Effector CD8-positive, alpha-beta T cell (primary cell): ENCODE results near the gene SOX8.

Experiments
- DNase-seq: peaks from one replicate; lab custom pipeline; 2025; lab: John Stamatoyannopoulos, UW

Gene SOX8

DNA sequence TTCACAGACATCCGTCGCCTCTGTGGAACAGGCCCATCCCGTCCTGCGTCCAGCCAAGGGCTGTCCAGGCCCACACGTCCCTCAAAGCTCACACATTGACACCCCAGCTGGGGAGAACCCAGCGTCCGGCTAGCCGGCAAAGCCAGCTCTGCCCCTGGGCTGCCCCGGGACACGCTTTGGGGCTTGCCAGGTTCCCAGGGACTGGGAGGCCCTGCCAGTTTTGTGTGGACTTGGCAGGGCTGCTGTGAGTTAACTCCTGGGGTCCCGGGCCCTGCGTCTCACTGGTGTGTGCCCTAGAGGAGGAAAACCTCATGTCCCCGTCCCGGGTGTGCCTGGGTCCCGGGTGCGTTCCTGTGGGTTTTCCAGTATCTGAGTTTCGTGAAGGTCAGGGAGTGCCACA, 6.3 kb downstream of the SOX8 start:
- no peak for DNase-seq

DNA sequence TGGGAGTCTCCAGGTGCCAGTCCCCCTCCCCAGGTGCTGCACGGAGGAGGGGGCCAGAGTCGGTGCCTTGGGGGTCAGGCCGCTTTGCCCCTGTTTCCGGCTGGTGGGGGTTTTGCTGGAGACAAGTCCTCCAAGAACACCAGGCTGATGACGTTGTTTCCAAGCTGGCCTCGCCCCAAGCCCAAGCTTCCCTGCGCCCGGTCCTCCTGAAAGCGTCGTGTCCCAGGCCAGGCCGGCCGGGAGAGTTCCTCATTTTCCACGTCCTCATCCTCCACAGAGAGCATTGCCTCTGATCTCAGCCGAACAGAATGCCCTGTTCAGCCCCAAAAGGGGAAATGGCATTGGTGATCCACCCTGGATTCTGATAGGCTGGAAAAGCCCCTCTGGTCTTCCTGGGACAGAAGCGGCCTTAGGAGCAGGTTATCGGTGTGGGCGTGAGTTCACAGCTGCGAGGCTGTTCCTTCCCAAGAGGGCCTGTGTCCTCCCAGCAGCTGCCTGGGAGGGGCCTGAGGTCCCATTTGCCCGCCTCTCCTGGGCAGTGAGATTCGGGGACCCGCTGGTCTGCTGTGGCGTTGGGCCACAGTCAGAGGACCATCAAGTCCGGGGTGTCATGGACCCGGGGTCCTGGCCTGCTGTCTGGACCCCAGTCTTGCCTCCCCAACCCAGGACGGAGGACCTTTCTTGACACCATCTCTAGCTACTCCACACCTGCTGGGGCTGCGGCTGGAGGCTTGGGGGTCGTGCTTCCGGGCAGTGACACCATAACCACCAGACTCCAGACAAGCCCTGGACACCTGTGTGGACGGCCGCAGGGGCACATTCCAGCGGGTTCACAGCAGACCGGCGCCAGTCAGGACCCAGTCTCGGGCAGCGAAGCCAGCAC, 7.1 kb downstream of the SOX8 start:
- no peak for DNase-seq

DNA sequence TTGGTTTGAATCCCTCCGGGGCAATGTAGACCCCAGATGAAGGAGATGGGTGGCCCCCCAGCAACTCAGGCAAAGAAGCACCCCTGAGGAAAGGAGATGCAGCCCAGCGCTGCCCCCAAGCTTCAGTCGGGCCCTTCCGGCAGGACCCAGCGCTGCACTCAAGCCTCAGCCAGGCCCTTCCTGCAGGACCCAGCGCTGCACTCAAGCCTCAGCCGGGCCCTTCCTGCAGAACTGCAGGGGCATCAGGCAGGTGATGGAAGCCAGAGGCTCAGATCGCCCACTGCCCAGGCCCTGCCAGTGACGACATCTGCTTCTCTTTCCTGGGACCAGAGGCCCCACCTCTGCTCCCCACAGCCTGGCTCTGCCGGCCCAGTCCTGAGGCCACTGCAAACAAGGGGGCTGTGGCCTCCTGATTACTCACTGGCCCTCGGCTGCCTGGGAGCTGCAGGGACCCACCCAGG, 7.8 kb downstream of the SOX8 start:
- DNase-seq, result no peak

DNA sequence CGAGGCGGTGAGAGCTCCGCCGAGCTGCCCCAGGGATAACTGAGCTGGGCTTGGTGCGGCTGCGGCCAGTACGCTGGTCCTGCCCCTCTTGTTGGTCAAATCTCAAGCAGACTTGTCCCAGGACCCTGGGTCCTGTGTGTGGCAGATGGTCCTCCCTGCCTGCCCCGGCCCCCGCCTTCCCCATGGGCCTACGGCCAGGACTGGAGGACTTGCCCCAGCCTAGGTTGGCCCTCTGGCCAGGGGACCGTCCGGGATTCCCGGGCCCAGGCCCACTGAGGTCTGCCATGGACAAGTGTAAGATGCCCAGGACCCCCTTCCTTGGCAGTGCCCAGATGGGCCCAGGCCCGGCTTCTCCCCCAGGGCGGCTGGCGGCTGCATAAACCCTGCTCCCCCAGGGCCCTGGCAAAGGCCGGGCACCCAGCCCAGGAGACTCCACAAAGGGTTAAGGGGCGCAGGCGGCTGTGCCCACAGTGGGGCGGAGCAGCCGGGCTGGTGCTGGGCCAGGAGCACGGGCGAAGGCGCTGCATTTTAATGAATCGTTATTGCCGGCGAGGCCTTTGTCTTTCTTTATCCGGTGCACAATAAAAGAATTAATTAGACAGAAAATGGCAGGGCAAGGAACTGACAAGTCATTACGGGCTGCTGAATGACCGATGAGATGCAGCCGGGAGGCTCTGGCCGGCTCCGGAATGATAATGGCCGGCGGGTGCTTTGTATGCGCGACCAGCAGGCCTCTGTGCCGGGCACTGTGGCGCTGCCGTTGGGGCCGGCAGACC, 9.1 kb downstream of the SOX8 start:
- DNase-seq, result no peak

DNA sequence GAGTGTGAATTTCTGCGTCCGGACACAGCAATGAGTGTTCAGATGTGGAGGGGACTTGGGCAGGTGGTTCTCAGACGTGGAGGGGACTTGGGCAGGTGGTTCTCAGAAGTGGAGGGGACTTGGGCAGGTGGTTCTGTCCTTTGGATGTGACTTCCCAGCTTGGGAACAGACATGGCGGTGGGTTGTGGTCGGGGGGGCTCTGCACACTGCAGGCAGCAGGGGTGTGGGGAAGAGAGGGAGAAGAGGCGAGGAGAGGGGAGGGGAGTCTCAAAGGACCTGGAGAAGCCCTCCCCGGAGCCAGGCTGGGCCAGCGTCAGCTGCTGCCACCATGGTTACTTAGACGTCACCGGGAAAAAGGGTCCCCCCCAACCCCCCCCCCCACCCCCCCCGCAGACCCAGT, 9.8 kb downstream of the SOX8 start:
- no peak for DNase-seq

DNA sequence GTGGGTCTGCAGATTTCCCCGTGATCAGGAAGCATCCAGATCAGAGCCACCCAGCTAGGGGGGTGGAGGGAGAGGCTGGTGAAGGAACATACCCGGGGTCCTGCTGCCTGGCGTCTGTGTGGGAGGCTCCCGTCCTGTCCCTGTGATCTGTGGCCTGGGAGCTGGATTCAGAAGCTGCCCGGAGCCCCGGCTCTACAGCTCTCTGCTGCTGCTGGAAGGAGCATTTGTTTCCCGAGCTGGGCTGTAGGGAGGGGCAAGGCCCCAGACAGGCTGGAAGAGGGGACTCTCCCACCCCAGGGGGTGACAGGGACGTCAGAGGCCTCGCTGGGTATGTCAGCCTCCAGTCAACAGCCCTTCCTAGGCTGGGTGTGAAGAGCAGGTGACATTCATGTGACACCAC, 10.2 kb downstream of the SOX8 start:
- DNase-seq, result no peak

DNA sequence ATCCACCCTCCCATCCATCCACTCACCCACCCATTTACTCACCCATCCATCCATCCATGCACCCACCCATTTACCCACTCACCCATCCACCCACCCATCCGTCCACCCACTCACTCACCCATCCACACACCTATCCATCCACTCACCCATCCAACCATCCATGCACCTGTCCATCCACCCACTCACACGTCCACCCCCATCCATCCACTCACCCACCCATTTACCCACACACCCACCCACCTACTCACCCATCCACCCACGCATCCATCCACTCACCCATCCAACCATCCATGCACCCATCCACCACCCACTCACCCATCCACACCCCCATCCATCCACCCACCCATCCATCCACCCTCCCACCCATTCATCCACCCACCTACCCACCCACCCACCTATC, 12.2 kb downstream of the SOX8 start:
- DNase-seq, result no peak

DNA sequence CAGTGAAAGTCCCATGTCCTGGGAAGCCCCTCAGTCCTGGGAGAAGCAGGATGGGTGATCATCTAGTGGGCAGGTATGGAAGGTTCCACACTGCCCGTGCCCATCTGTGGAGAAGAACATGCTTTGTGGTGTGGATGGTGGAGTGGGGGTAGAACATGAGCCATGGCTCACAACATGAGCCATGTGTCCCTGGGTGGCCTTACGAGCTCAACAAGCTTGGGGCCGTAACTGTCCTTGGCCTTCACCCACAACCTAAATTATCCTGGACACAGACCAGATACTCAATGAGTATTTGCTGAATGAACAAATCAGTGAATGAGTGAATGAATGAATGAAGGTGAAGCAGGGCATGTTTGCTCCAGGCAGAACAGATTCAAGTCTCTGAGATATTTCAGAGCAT, 13.5 kb downstream of the SOX8 start:
- no peak for DNase-seq

DNA sequence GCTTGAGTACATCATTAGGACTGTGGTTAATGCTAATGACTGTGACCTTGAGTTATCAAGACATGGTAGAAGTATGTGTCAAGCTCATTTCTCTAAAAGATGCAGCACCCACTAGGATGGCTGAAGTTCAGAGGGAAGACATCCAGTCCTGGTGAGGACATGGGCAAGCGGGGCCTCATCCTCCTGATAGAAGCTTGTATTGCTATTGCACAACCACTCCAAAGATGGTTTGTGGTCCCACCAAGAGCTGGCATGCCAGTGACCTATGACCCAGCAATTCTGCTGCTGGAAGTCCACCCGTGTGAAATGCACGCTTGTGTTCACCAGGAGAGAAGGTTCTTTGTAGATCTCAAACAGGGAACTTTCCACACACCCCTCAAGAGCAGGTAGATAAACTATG, 14.2 kb downstream of the SOX8 start:
- no peak for DNase-seq

DNA sequence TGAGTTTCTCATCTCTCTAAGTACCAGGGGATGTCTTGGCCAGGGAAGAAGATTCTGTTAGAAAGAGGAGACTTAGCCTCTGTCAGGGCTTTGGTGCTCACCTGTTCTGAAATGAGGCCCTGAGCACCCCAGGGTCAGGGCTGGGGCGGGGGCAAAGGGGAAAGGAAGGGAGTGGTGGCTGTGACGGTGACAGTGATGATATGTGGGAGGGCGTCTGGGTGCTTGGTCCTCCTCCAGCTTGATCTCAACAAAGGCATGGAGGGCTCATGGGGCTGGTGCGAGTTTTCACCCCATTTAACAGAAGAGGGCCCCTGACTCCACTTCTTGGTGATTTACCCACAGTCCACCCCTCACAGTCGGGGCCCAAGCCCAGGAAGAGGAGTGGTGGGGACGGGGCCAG, 15.1 kb downstream of the SOX8 start:
- no peak for DNase-seq

DNA sequence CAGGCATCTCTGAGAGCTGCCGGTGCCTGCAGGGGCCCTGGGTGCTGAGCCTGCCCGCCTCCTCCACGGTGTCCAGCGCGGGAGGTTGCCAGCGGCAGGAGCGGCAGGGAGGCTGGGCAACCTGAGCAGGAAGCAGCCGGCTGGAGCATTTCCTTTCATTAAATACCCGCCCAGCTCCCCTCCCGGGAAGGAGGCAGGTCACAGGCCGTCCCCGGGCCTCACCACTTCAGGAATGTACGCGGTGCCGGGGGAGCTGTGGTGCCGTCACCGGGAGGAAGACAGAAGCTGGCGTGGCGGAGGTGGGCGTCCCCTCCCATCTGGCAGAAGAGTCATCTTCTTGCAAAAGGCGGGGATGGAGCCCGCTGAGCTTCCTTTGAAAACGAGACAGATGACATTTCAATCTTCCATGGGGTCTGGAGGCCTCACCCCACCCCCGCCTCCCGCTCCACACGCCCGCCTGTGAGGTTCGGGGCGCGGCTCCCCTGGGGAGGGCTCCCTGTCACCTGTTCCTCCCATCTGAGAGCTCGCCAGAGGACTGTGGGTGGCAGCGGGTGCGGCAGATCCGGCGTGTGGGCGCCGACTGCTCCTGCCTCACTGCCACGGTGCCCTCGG, 16.0 kb downstream of the SOX8 start:
- peak; percentile 19 for DNase-seq

DNA sequence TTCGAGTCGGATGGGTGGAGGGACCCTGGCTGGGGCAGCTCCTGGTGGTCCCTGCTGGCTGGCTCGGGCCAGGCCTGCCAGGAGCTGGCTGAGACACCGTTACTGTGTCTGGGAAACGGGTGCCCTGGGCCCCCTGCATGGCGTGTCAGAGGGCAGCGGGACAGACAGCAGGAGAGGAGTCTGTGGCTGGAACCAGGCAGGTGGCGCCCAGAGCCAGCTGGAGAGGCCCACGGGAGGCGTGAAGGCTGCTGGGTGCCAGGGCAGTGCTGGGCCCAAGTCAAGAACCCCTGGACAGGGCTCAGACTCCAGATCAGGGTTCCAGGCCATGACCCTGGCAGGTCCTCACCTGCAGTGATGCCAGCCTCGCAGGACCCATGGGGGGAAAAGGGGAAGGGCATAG, 16.6 kb downstream of the SOX8 start:
- no peak for DNase-seq

DNA sequence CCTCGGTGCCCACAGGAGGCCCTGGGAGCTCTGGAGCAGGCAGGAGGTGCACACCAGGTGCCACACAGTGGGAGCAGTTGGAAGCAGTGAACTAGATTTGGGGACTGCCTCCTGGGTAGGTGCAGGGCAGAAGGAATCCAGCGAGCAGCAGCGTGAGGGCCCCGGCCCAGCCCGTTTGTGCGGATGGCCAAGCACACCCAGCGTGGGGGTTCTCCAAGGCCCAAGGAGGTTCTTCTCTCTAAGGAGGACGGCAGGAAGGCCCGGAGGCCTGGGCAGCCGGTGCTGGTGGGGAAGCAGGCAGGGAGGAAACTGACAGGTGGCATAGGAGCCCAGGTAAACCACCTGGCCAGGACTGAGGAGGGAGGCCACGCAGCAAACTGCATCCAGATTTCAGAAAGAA, 17.0 kb downstream of the SOX8 start:
- no peak for DNase-seq

DNA sequence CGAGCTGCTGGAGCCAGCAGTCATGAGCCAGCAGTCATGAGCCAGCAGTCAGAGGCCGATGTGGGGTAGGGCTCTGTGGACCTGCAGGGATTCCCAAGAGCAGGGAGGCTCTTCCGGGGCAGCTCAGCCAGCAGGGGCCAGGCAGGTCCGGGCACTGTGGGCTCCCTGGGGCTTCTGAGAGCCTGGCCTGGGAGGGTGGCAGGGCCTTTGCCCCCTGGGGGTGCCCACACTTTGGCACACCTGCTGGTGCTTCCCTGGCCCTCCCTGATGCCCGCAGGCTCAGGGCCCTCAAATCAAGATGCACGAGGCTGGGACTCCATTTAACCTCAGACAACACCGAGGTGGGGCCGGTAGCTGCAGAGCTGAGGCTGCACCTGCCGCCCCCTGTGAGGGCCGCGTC, 18.1 kb downstream of the SOX8 start:
- no peak for DNase-seq

DNA sequence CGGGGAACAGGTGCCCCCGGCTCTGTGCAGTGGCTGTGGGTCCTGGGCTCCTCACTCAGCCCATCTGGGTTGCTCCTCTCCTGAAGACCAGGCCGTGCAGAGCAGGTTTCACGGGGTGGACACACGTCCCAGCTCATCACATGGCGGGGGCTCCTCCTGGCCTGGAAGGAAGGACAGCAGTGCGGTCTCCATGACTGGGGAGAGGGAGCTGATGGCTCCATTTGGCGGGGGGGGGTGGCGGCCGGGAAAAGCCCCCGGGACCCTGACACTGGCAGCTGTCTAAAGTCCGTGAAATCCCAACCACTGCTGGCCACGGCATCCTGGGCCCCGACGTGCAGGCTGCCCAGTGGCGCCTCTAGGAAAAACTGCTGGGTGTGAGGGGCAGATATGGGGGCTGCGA, 19.0 kb downstream of the SOX8 start:
- no peak for DNase-seq

DNA sequence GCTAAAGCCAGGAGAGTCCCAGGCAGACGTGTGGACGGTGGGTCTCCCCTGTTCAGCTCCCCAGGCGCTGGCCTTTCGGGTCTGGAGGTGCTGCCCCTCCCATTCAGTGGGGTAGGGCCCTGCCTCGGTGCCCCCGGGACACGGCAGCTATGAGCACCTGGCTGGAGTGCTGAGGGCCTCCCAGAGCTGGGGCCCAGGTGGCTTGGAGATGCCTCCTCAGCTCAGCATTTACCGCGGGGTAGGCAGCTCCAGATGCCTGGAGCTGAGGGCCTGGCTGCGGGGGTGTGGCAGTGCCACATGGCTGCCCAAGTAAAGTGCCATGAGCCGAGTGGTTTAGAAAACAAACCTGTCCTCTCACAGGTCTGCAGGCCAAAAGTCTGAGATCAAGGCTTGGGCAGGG, 19.5 kb downstream of the SOX8 start:
- no peak for DNase-seq

DNA sequence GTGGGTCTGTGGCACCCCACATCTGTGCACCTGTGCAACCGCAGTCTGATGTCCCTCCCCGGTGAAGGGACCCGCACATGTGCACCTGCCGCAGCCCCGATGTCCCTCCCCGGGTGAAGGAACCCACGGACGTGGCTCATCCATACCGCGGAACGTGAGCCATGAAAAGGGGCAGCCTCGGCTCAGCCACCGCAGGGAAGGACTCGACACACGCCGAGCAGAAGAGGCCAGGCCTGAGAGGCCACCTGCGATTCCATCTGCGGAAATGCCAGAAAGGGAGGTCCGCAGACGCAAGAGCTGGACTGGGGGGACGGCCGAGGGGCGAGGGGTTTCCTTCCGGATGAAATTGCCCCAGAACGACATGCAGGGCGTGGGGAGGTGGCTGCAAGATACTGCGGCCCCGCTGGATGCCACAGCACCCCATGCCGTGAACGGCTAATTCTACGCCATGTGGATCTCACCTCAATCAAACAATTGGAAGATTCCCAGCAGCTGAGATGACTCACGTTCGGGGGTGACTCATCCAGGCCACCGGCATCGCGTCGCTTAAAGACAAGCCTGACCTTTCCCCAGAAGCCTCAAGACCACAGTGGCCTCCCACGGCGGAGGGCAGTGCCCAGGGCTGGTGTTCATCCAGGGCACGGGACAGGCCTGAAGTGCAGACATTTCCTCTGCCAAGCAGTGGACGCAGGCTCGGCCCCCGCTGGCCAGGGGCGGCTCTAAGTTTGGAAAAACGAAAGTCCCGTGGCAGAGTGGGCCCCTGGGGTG, 21.0 kb downstream of the SOX8 start:
- DNase-seq, result no peak

DNA sequence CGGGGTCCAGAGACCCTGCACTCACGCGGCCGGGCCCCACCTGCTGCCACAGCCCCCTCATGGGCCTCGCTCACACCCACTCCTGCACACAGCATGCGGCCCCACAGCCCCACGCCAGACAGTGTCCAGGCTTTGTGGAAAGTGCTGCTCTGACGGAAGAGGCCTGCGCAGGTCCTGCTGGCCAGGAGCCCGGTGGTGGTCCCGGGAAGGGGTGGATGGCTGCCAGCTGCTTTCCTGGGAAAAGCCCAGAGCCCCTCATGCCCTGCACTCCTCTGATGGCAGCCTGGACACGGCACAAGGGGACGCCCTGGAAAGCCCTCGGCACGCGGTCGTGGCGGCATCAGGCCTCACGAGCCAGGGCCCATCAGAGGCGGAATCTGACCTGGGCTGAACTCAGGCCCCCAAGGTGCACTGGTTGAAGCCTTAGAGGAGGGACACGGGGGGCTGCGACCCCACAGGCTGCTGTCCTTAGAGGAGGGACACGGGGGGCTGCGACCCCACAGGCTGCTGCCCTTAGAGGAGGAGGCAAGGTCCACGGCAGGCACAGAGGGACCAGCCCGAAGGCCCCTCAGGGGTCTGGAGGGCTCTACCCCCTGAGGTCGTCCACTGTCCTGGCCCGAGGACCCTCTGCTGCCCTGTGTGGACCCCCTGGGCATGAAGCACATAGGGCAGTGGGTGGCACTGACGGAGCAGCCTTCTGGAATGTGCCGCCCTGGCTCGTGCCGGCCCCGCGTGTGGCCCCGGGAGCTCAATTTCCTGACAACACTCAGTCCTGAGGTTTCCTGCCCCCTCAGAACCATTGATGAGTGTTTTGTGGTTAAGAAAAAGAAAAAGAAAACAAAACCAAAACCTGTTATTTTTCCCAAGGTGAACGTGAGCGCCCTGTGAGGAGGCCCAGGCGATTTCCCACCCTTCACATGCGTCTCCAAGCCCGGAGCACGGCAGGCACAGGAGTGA, 22.1 kb downstream of the SOX8 start:
- DNase-seq, result no peak

DNA sequence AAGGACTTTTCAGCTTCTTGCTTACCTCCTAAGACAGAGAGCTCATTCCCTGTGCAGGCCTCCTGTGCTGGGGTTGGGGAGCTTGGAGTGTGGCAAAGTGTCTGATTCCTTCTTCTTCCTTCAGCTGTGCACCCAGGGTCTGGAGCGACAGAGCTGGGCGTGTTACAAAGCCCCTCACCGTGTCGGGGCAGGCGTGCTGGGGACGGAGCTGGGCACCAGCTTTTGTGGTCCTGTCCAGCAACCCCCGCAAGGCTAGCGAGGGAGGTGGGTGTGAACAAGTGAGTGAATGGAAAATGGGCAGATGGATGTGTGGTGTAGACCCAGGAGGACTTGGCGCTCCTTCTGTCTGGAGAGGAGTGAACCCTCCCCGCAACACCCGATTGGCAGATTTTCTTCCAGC, 23.7 kb downstream of the SOX8 start:
- no peak for DNase-seq

DNA sequence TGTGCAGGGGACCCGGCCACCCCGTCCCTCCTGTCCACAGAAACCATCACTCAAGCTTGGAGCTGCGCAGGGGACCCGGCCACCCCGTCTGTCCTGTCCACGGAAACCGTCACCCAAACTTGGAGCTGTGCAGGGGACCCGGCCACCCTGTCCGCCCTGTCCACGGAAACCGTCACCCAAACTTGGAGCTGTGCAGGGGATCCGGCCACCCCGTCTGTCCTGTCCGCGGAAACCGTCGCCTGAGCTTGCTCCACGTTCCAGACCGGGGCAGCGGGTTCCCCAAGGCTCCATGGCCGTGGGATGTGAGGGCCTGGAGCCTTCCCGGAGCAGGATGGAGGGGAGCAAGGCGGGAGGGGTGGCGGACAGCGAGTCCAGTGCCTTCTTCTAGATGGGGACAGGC, 25.2 kb downstream of the SOX8 start:
- no peak for DNase-seq

DNA sequence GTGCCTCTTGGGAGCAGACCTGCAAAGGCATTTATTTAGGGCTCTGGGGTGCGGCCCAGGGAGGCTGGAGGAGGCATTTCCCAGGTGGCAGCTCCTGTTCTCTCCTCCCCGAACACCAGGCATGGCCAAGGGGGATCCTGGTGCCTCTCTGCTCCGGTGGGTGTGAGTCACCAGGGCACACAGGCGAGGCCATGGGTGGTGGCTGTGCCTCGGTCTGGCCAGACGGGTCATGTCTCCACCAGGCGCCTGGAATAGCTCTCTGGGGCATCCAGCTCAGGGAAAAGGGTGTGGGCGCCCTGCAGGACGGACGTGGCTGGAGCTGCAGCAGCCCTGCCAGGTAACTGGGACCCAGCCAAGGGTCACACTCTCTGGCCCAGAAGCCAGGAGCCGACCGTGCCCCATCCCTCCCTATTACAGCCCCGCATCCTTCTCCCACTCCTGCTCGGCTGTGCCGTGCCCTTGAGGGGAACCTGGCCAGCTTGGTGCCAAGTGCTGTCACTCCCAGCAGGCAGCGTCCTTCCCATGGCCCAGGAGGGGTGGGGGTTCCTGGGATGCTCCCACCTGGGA, 25.8 kb downstream of the SOX8 start:
- DNase-seq, result no peak
